Stimulated activated CD8-positive, alpha-beta memory T cell treated with anti-CD3 and anti-CD28 coated beads, Interleukin-4, amount 100 ng/mL, for 24 hours (primary cell): ENCODE data around the gene LEMD2.

Experiments
- DNase-seq: peaks from one replicate; pipeline ENCODE4 v3.0.0-alpha.2; 2020; ENCODE audit warnings: low read depth

Gene LEMD2

GRCh38 chr6:33819021-33819420, 30.1 kb upstream of the LEMD2 start:
- DNase-seq, result no peak

- no peak for DNase-seq
Observed at GRCh38 chr6:33818293-33818692, 29.4 kb upstream of the LEMD2 start.

GRCh38 chr6:33817489-33817888, 28.6 kb upstream of the LEMD2 start:
- no peak for DNase-seq

- no peak for DNase-seq
Observed at GRCh38 chr6:33816911-33817310, 28.0 kb upstream of the LEMD2 start.

GRCh38 chr6:33815854-33816253, 26.9 kb upstream of the LEMD2 start:
- no peak for DNase-seq

- DNase-seq, result no peak
Observed at GRCh38 chr6:33813990-33814985, 25.4 kb upstream of the LEMD2 start.

GRCh38 chr6:33813246-33813904, 24.4 kb upstream of the LEMD2 start:
- DNase-seq, result no peak

- no peak for DNase-seq
Observed at GRCh38 chr6:33812669-33813068, 23.7 kb upstream of the LEMD2 start.

GRCh38 chr6:33809594-33809993, 20.7 kb upstream of the LEMD2 start:
- no peak for DNase-seq

GRCh38 chr6:33808641-33809180, 19.8 kb upstream of the LEMD2 start:
- no peak for DNase-seq

- no peak for DNase-seq
Observed at GRCh38 chr6:33807606-33808005, 18.7 kb upstream of the LEMD2 start.

- no peak for DNase-seq
Observed at GRCh38 chr6:33806841-33807240, 17.9 kb upstream of the LEMD2 start.

- DNase-seq, result no peak
Observed at GRCh38 chr6:33803571-33804053, 14.7 kb upstream of the LEMD2 start, which contains the start of gene MLN. TSS of gene MLN (minus strand) at chr6:33804003. CDS start at chr6:33801163, 2,840 bp downstream.

- no peak for DNase-seq
Observed at GRCh38 chr6:33802186-33802958, 13.4 kb upstream of the LEMD2 start.

GRCh38 chr6:33801611-33802010, 12.7 kb upstream of the LEMD2 start:
- DNase-seq, result no peak

- DNase-seq, result no peak
Observed at GRCh38 chr6:33800248-33800969, 11.5 kb upstream of the LEMD2 start.

- no peak for DNase-seq
Observed at GRCh38 chr6:33799454-33800113, 10.7 kb upstream of the LEMD2 start.

- DNase-seq, result no peak
Observed at GRCh38 chr6:33798343-33798848, 9.5 kb upstream of the LEMD2 start.

- DNase-seq, result no peak
Observed at GRCh38 chr6:33797626-33798342, 8.9 kb upstream of the LEMD2 start.
